Stimulated activated CD4-positive, alpha-beta T cell treated with anti-CD3 and anti-CD28 coated beads, TNF-alpha, amount 100 ng/mL, for 24 hours (primary cell): ENCODE results near the gene OR14C36.
"Not testable (repeated sequence)": the region's sequence is repeated elsewhere in the genome, so short reads cannot be mapped to it uniquely, and the experiment has no call there.

Experiments used
- DNase-seq, 3 experiments: peaks; one replicate each; pipeline ENCODE4 v3.0.0-alpha.2; 2020; ENCODE audit warnings: low read depth in 3 of 3

OR14C36 gene

GRCh38 chr1:248348475-248348874 lies at the start of gene OR14C36:
Gene OR14C36 (plus strand): TSS chr1:248348775. CDS start chr1:248348775, 0 bp downstream.
- DNase-seq, result no peak

GRCh38 chr1:248303324-248303723 lies 45.3 kb upstream of the OR14C36 start, which contains the start of gene OR2T12:
Gene OR2T12 (minus strand): TSS chr1:248303424. CDS start chr1:248295578, 7,846 bp downstream.
- DNase-seq, result no peak

- not testable (repeated sequence) for DNase-seq
Observed at GRCh38 chr1:248305672-248306071, 42.9 kb upstream of the OR14C36 start.

- no peak for DNase-seq
Observed at GRCh38 chr1:248306103-248306502, 42.5 kb upstream of the OR14C36 start.

GRCh38 chr1:248306740-248307139 lies 41.8 kb upstream of the OR14C36 start:
- DNase-seq, result not testable (repeated sequence)

- DNase-seq, result no peak
Observed at GRCh38 chr1:248316796-248317195, 31.8 kb upstream of the OR14C36 start.

- no peak for DNase-seq
Observed at GRCh38 chr1:248324468-248324867, 24.1 kb upstream of the OR14C36 start, which contains the start of gene OR2M7. Gene OR2M7 (minus strand): TSS chr1:248324568. CDS start chr1:248324568, 0 bp downstream.

GRCh38 chr1:248343451-248343850 lies 5.1 kb upstream of the OR14C36 start:
- DNase-seq, result no peak

- DNase-seq, result no peak
Observed at GRCh38 chr1:248359415-248359814, 10.8 kb downstream of the OR14C36 start.

- no peak for DNase-seq
Observed at GRCh38 chr1:248361121-248361715, 12.6 kb downstream of the OR14C36 start, which contains the start of gene OR2T4. Gene OR2T4 (plus strand): TSS chr1:248361665. CDS start chr1:248361665, 0 bp downstream.

- DNase-seq, result no peak
Observed at GRCh38 chr1:248366609-248367008, 18.0 kb downstream of the OR14C36 start.

- DNase-seq, result no peak
Observed at GRCh38 chr1:248372394-248372793, 23.8 kb downstream of the OR14C36 start.

GRCh38 chr1:248373761-248374160 lies 25.2 kb downstream of the OR14C36 start:
- DNase-seq, result no peak

- DNase-seq, result no peak
Observed at GRCh38 chr1:248375446-248375845, 26.9 kb downstream of the OR14C36 start, which contains the start of gene OR2T6. Gene OR2T6 (plus strand): TSS chr1:248375746. CDS start chr1:248387609, 11,863 bp downstream.

- DNase-seq, result no peak
Observed at GRCh38 chr1:248376916-248377315, 28.3 kb downstream of the OR14C36 start.

GRCh38 chr1:248380854-248381253 lies 32.3 kb downstream of the OR14C36 start:
- DNase-seq, result no peak

GRCh38 chr1:248388426-248388825 lies 39.9 kb downstream of the OR14C36 start:
- DNase-seq, result no peak

- no peak for DNase-seq
Observed at GRCh38 chr1:248393050-248393449, 44.5 kb downstream of the OR14C36 start.
